ENCODE measurements around the gene SHLD1. TPM values are rescaled to one million over a fixed set of nuclear protein-coding genes. Genes with fewer than 3 reads are reported as not detected.
A peak's percentile ranks its signal among the peaks of the same experiment; 100 is the strongest.

The SHLD1 gene
- total RNA-seq, 1 donor, result 2.0 TPM

GRCh38 chr20:5727018-5727515, 23.1 kb upstream of the SHLD1 start:
- DNase-seq (ENCODE audit: low read depth), result no peak
- H3K4me3 ChIP-seq (ENCODE audit: low read depth, low read length), result no peak overlapping the region
- no peak for TF ChIP-seq CTCF (IDR thresholded peaks at IDR 0.05; ENCODE audit: insufficient read depth, low read length)

GRCh38 chr20:5729348-5729747, 20.9 kb upstream of the SHLD1 start:
- TF ChIP-seq CTCF (IDR thresholded peaks at IDR 0.05; ENCODE audit: insufficient read depth, low read length), result no peak
- DNase-seq (ENCODE audit: low read depth), result no peak

GRCh38 chr20:5730131-5730530, 20.1 kb upstream of the SHLD1 start:
- H3K4me3 ChIP-seq (ENCODE audit: low read depth, low read length), result no peak overlapping the region
- DNase-seq (ENCODE audit: low read depth), result no peak
- no peak for TF ChIP-seq CTCF (IDR thresholded peaks at IDR 0.05; ENCODE audit: insufficient read depth, low read length)

More at GRCh38 chr20:5729348-5729747, 20.9 kb upstream of the SHLD1 start:
- no peak overlapping the region for H3K4me3 ChIP-seq (ENCODE audit: low read depth, low read length)

- no peak for TF ChIP-seq CTCF (IDR thresholded peaks at IDR 0.05; ENCODE audit: insufficient read depth, low read length)
- peak; percentile 16 for DNase-seq (ENCODE audit: low read depth)
- H3K4me3 ChIP-seq (ENCODE audit: low read depth, low read length), result no peak overlapping the region
Measured at GRCh38 chr20:5731753-5732366, 18.3 kb upstream of the SHLD1 start.

- H3K4me3 ChIP-seq (ENCODE audit: low read depth, low read length), result no peak overlapping the region
- no peak for TF ChIP-seq CTCF (IDR thresholded peaks at IDR 0.05; ENCODE audit: insufficient read depth, low read length)
- DNase-seq (ENCODE audit: low read depth), result peak; percentile 30
Measured at GRCh38 chr20:5734602-5735001, 15.6 kb upstream of the SHLD1 start.

GRCh38 chr20:5735845-5736510, 14.2 kb upstream of the SHLD1 start:
- no peak overlapping the region for H3K4me3 ChIP-seq (ENCODE audit: low read depth, low read length)
- DNase-seq (ENCODE audit: low read depth), result peak; percentile 30

More at GRCh38 chr20:5735845-5736510, 14.2 kb upstream of the SHLD1 start:
- no peak for TF ChIP-seq CTCF (IDR thresholded peaks at IDR 0.05; ENCODE audit: insufficient read depth, low read length)

Measured in fibroblast of the aortic adventitia (primary cell).